ENCODE results near the gene KRTAP5-6. TPM values are rescaled to one million over a fixed set of nuclear protein-coding genes. Genes with fewer than 3 reads are reported as not detected.

Gene KRTAP5-6
- total RNA-seq, 4 donors from 2014 or later = not detected

- WGBS, 2 donors (ENCODE audit: low coverage in 1 of 2) = 90 to 95% methylated on average over 6 to 10 of the region's 10 CpGs
- Histone ChIP-seq H3K4me1 (no peaks in the 10 kb centered on the region), H3K36me3 (no peaks in the 10 kb centered on the region), H3K27me3 (peaks cover 45% of the 10 kb centered on the region), H3K9me3 (peaks cover 0 to 5% of the 10 kb centered on the region in 2 donors), H3K4me3 (no peak overlapping the region), H3K27ac (no peak overlapping the region)
- TF ChIP-seq EP300 (IDR thresholded peaks at IDR 0.05; ENCODE audit: low read depth) (no peak), POLR2AphosphoS5 (IDR thresholded peaks at IDR 0.05) (no peak), CTCF (IDR thresholded peaks at IDR 0.05) (no peak), POLR2A (IDR thresholded peaks at IDR 0.05) (no peak)
- intact Hi-C loops (cut with DNase I; ENCODE audit: low total_unique reads) = no loop called here
- in situ Hi-C loops (cut with MboI; ENCODE audit: low pct_ligation_motif_present in 1 of 4, low pct_unique_long_range_greater_than_20kb in 1 of 4, low sequenced_read_pairs in 3 of 4) = no loop called here
- no peak for DNase-seq
Measured at GRCh38 chr11:1738380-1738779, 41.4 kb downstream of the KRTAP5-6 start.

- TF ChIP-seq POLR2AphosphoS5 (IDR thresholded peaks at IDR 0.05) = no peak
- Histone ChIP-seq H3K4me3 (no peak overlapping the region), H3K27me3 (peaks cover 33% of the 10 kb centered on the region), H3K4me1 (no peaks in the 10 kb centered on the region), H3K9me3 (peaks cover 0 to 5% of the 10 kb centered on the region in 2 donors), H3K36me3 (no peaks in the 10 kb centered on the region), H3K27ac (no peak overlapping the region)
- intact Hi-C loops (cut with DNase I; ENCODE audit: low total_unique reads) (no loop called here), in situ Hi-C loops (cut with MboI; ENCODE audit: low pct_ligation_motif_present in 1 of 4, low pct_unique_long_range_greater_than_20kb in 1 of 4, low sequenced_read_pairs in 3 of 4) (no loop called here)
- 61 to 72% methylated on average over 8 of the region's 8 CpGs for WGBS, 2 donors (ENCODE audit: low coverage in 1 of 2)
- DNase-seq = no peak
Measured at GRCh38 chr11:1739576-1739975, 42.6 kb downstream of the KRTAP5-6 start.

GRCh38 chr11:1740786-1741530, 44.0 kb downstream of the KRTAP5-6 start:
- TF ChIP-seq CTCF (IDR thresholded peaks at IDR 0.05) = no peak
- no peak for TF ChIP-seq POLR2A (IDR thresholded peaks at IDR 0.05)
- TF ChIP-seq POLR2AphosphoS5 (IDR thresholded peaks at IDR 0.05) = no peak
- TF ChIP-seq EP300 (IDR thresholded peaks at IDR 0.05; ENCODE audit: low read depth) = no peak
- H3K9me3 ChIP-seq = peaks cover 0 to 5% of the 10 kb centered on the region in 2 donors
- in situ Hi-C loops (cut with MboI; ENCODE audit: low pct_ligation_motif_present in 1 of 4, low pct_unique_long_range_greater_than_20kb in 1 of 4, low sequenced_read_pairs in 3 of 4) = no loop called here
- H3K27ac ChIP-seq = no peak overlapping the region
- 83% methylated on average over 5 to 8 of the region's 8 CpGs for WGBS, 2 donors (ENCODE audit: low coverage in 1 of 2)
- H3K4me1 ChIP-seq = no peaks in the 10 kb centered on the region
- no peak overlapping the region for H3K4me3 ChIP-seq
- intact Hi-C loops (cut with DNase I; ENCODE audit: low total_unique reads) = no loop called here
- DNase-seq = no peak
- peaks cover 20% of the 10 kb centered on the region for H3K27me3 ChIP-seq
- H3K36me3 ChIP-seq = no peaks in the 10 kb centered on the region

DNA sequence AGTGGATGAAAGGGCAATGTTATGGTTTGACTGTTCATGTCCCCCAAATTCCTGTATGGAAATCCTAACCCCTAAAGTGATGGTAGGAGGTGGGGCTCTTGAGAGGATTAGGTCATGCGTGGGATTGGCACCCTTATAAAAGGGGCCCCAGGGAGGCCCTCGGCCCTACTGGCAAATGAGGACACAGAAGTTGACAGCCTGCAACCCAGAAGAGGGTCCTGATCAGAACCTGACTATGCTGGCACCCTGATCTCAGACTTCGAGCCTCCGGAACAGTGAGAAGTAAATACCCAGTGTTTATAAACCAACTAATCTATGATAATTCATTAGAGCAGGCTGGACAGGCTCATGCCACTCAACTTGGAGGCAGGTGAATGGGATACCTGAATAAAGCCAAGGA, 44.7 kb downstream of the KRTAP5-6 start:
- Histone ChIP-seq H3K27me3 (peaks cover 12% of the 10 kb centered on the region), H3K27ac (no peak overlapping the region), H3K4me1 (no peaks in the 10 kb centered on the region), H3K9me3 (peaks cover 0 to 5% of the 10 kb centered on the region in 2 donors), H3K36me3 (no peaks in the 10 kb centered on the region), H3K4me3 (no peak overlapping the region)
- WGBS, 2 donors (ENCODE audit: low coverage in 1 of 2) = 46 to 75% methylated on average over 2 to 4 of the region's 4 CpGs
- TF ChIP-seq POLR2AphosphoS5 (IDR thresholded peaks at IDR 0.05) (no peak), CTCF (IDR thresholded peaks at IDR 0.05) (no peak), POLR2A (IDR thresholded peaks at IDR 0.05) (no peak), EP300 (IDR thresholded peaks at IDR 0.05; ENCODE audit: low read depth) (no peak)
- DNase-seq = no peak
- intact Hi-C loops (cut with DNase I; ENCODE audit: low total_unique reads) = no loop called here
- in situ Hi-C loops (cut with MboI; ENCODE audit: low pct_ligation_motif_present in 1 of 4, low pct_unique_long_range_greater_than_20kb in 1 of 4, low sequenced_read_pairs in 3 of 4) = no loop called here
